OCI-LY1 (cell line): ENCODE measurements around the gene FAM168A.

Experiments used
- EZH2 ChIP-seq: fragments of 200-600 bp; sonication (generic), shearing (Covaris generic); IDR thresholded peaks from 2 replicates; pipeline ENCODE4 v1.8.0; 2017; ENCODE audit warnings: borderline replicate concordance, mixed run types, mild to moderate bottlenecking, antibody characterized with exemption, low read length, moderate library complexity, mixed read lengths
- TF ChIP-seq, protein P1 (sequence below): fragments of 200-600 bp; sonication (generic), shearing (Covaris generic); IDR thresholded peaks from 2 replicates; pipeline ENCODE4 v1.5.1; 2017; ENCODE audit warnings: mild to moderate bottlenecking, antibody characterized with exemption, low read length, moderate library complexity, mixed read lengths

DNA sequence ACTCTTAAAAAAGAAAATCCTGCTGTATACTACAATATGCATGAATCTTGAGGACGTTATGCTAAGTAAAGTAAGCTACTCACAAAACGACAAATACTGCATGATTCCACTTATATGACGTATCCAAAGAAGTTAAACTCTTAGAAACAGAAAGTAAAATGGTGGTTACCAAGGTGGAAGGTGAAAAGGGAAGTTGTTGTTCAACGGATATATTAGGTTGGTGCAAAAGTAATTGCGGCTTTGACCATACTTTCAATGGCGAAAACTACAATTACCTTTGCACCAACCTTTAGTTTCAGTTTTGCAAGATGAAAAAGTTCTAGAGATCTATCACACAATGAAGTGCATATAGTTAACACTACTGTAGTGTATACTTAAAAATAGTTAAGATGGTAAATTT, 101.8 kb downstream of the FAM168A start:
- TF ChIP-seq, protein P1, sequence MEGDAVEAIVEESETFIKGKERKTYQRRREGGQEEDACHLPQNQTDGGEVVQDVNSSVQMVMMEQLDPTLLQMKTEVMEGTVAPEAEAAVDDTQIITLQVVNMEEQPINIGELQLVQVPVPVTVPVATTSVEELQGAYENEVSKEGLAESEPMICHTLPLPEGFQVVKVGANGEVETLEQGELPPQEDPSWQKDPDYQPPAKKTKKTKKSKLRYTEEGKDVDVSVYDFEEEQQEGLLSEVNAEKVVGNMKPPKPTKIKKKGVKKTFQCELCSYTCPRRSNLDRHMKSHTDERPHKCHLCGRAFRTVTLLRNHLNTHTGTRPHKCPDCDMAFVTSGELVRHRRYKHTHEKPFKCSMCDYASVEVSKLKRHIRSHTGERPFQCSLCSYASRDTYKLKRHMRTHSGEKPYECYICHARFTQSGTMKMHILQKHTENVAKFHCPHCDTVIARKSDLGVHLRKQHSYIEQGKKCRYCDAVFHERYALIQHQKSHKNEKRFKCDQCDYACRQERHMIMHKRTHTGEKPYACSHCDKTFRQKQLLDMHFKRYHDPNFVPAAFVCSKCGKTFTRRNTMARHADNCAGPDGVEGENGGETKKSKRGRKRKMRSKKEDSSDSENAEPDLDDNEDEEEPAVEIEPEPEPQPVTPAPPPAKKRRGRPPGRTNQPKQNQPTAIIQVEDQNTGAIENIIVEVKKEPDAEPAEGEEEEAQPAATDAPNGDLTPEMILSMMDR, result no peak
- no peak for TF ChIP-seq EZH2
